Muscle of back (tissue), 11 donors: Measurements from ENCODE around the gene CHMP6. TPM values are rescaled to one million over a fixed set of nuclear protein-coding genes. Genes with fewer than 3 reads are reported as not detected.
"Not testable (repeated sequence)": the region's sequence is repeated elsewhere in the genome, so short reads cannot be mapped to it uniquely, and the experiment has no call there.

Experiments used
- DNase-seq, 3 donors: peaks; one replicate each; pipeline versions ENCODE4 v3.0.0 to v3.0.0-alpha.2; 2013
- polyA plus RNA-seq, 10 donors: library from polyadenylated mRNA; unstranded; fragments of 120-200 nt; gene quantifications; one replicate each; pipeline ENCODE4 v1.2.1, GENCODE V29; 2013; ENCODE audit not compliant: insufficient read length in 10 of 10

The CHMP6 gene
- polyA plus RNA-seq, 10 donors = 17.0 to 26.6 (median 24.9) TPM

GRCh38 chr17:81009136-81009535, 17.5 kb downstream of the CHMP6 start:
- DNase-seq = no peak

GRCh38 chr17:81010935-81011334, 19.3 kb downstream of the CHMP6 start:
- DNase-seq = no peak

GRCh38 chr17:81011951-81012350, 20.3 kb downstream of the CHMP6 start:
- DNase-seq = no peak

- DNase-seq = no peak
These were observed 21.2 kb downstream of the CHMP6 start for GRCh38 chr17:81012574-81013447.

- no peak for DNase-seq
These were observed 22.0 kb downstream of the CHMP6 start for GRCh38 chr17:81013642-81014041.

- peak in 1 of 3 donors; percentile 58 for DNase-seq
These were observed 23.5 kb downstream of the CHMP6 start for GRCh38 chr17:81015136-81015535.

GRCh38 chr17:81016575-81016974, 24.9 kb downstream of the CHMP6 start:
- no peak for DNase-seq

GRCh38 chr17:81017330-81017729, 25.7 kb downstream of the CHMP6 start:
- not testable (repeated sequence) for DNase-seq

- peak in 2 of 3 donors; percentile 45 to 84 for DNase-seq
These were observed 26.6 kb downstream of the CHMP6 start for GRCh38 chr17:81018044-81018802.

GRCh38 chr17:81019563-81020442, 28.2 kb downstream of the CHMP6 start:
- no peak for DNase-seq

- DNase-seq = no peak
These were observed 28.8 kb downstream of the CHMP6 start for GRCh38 chr17:81020443-81020766.

GRCh38 chr17:81020767-81021497, 29.3 kb downstream of the CHMP6 start:
- DNase-seq = peak in 1 of 3 donors; percentile 76

GRCh38 chr17:81021531-81022343, 30.1 kb downstream of the CHMP6 start:
- no peak for DNase-seq

GRCh38 chr17:81022344-81022676, 30.7 kb downstream of the CHMP6 start:
- peak in 1 of 3 donors; percentile 56 for DNase-seq

GRCh38 chr17:81025065-81025740, 33.6 kb downstream of the CHMP6 start:
- peak in 1 of 3 donors; percentile 90 for DNase-seq

GRCh38 chr17:81025741-81026129, 34.1 kb downstream of the CHMP6 start:
- peak in 1 of 3 donors; percentile 80 for DNase-seq

- no peak for DNase-seq
These were observed 34.8 kb downstream of the CHMP6 start for GRCh38 chr17:81026266-81027036.

GRCh38 chr17:81027038-81027437, 35.4 kb downstream of the CHMP6 start:
- no peak for DNase-seq
